Measurements from ENCODE around the gene MED9. TPM values are rescaled to one million over a fixed set of nuclear protein-coding genes. Genes with fewer than 3 reads are reported as not detected.

The MED9 gene
- total and polyA plus RNA-seq, 2 donors (not counting 3 experiments of a cell fraction or from before 2014, with no cell fraction given), result 15.1 to 18.2 TPM

GRCh38 chr17:17532991-17533390 is 56.2 kb downstream of the MED9 start:
- Histone ChIP-seq H4K20me1 (replicated peaks; ENCODE audit: control insufficient read depth, extremely low read depth, insufficient read depth, low read length) (no peaks in the 10 kb centered on the region), H2AFZ (ENCODE audit: low read depth, low read length) (no peak overlapping the region), H3K9ac (replicated peaks; ENCODE audit: extremely low read depth, insufficient read depth, low read length) (no peak overlapping the region), H3K27ac (ENCODE audit: insufficient read depth, low read depth, low read length) (no peak overlapping the region), H3K79me2 (ENCODE audit: control insufficient read depth, insufficient read depth, low read length) (no peaks in the 10 kb centered on the region), H3K27me3 (ENCODE audit: control insufficient read depth in 2 of 2, insufficient read depth in 2 of 2, low read length in 2 of 2) (no peaks in the 10 kb centered on the region), H3K4me1 (ENCODE audit: control insufficient read depth, extremely low read depth, insufficient read depth, low read length) (no peaks in the 10 kb centered on the region), H3K9me1 (replicated peaks; ENCODE audit: control insufficient read depth, extremely low read depth, insufficient read depth, low read length) (no peaks in the 10 kb centered on the region), H3K9me3 (replicated peaks; ENCODE audit: control insufficient read depth, insufficient read depth, low read length) (no peaks in the 10 kb centered on the region), H3K36me3 (ENCODE audit: control insufficient read depth in 2 of 2, extremely low read depth in 1 of 2, insufficient read depth in 2 of 2, low read length in 2 of 2) (no peaks in the 10 kb centered on the region), H3K4me2 (ENCODE audit: insufficient read depth, low read length) (no peak overlapping the region), H3K4me3 (replicated peaks in 1 of 3; ENCODE audit: insufficient read depth in 1 of 3, low read depth in 1 of 3, low read length in 3 of 3) (no peak overlapping the region)
- no TSS peak for BruUV-seq (replicated peaks)
- FAIRE-seq (no peak), DNase-seq (ENCODE audit: low read depth, low spot score) (no peak)
- TF ChIP-seq CTCF (IDR thresholded peaks at IDR 0.05; ENCODE audit: extremely low read depth in 1 of 2, insufficient read depth in 1 of 2, low read depth in 1 of 2, low read length in 2 of 2) (no peak), JUN (IDR thresholded peaks at IDR 0.05; ENCODE audit: borderline replicate concordance, insufficient read depth, insufficient read length, low read depth) (no peak), POLR2AphosphoS5 (IDR thresholded peaks at IDR 0.05; ENCODE audit: insufficient read depth, low read depth, low read length) (no peak), POLR2A (IDR thresholded peaks at IDR 0.05; ENCODE audit: low read depth, low read length) (no peak), MYC (IDR thresholded peaks at IDR 0.05; ENCODE audit: low read depth, low read length) (no peak), EZH2 (IDR thresholded peaks at IDR 0.05; ENCODE audit: borderline replicate concordance, low read depth, low read length, severe bottlenecking) (no peak), FOS (IDR thresholded peaks at IDR 0.05; ENCODE audit: borderline replicate concordance, insufficient read depth, low read length) (no peak), GATA2 (IDR thresholded peaks at IDR 0.05; ENCODE audit: insufficient read depth, insufficient read length, low read depth, low read length) (no peak), MAX (IDR thresholded peaks at IDR 0.05; ENCODE audit: insufficient read depth, insufficient read length) (no peak)
- intact Hi-C loops (cut with micrococcal nuclease) (no loop called here), dilution Hi-C loops (cut with MboI; ENCODE audit: extremely low pct_ligation_motif_present, low sequenced_read_pairs) (no loop called here)
- POLR2A ChIA-PET, result interaction anchor here (0.7 kb wide), 1 partner anchor 98 kb away, joined by 3 read pairs; no protein-coding TSS in a partner anchor
- CTCF ChIA-PET, result interaction anchor here (1.2 kb wide), 1 partner anchor 36 kb away, joined by 3 read pairs; no protein-coding TSS in a partner anchor

All from endothelial cell of umbilical vein (primary cell).